HG02884 (cell line): ENCODE results near the gene CSMD2.

Experiments
- ATAC-seq: cut with Tn5 transposase; IDR thresholded peaks from one replicate; pipeline ENCODE4 v1.9.1; 2021; ENCODE audit warnings: mild to moderate bottlenecking, moderate library complexity; ENCODE audit not compliant: unreplicated experiment

The CSMD2 gene

GRCh38 chr1:33918368-33918767 lies 246.7 kb downstream of the CSMD2 start:
- ATAC-seq: no peak

GRCh38 chr1:33916786-33917185 lies 248.2 kb downstream of the CSMD2 start:
- ATAC-seq: no peak

GRCh38 chr1:33914531-33914930 lies 250.5 kb downstream of the CSMD2 start:
- no peak for ATAC-seq

GRCh38 chr1:33908324-33908956 lies 256.6 kb downstream of the CSMD2 start:
- no peak for ATAC-seq

GRCh38 chr1:33906156-33906555 lies 258.9 kb downstream of the CSMD2 start:
- no peak for ATAC-seq

- no peak for ATAC-seq
Observed at GRCh38 chr1:33905241-33905640, 259.8 kb downstream of the CSMD2 start.

GRCh38 chr1:33903210-33903589 lies 261.8 kb downstream of the CSMD2 start:
- peak; percentile 35 for ATAC-seq

- ATAC-seq: peak; percentile 66
Observed at GRCh38 chr1:33902486-33903209, 262.4 kb downstream of the CSMD2 start.

GRCh38 chr1:33899746-33900145 lies 265.3 kb downstream of the CSMD2 start:
- ATAC-seq: no peak

- ATAC-seq: no peak
Observed at GRCh38 chr1:33898881-33899280, 266.1 kb downstream of the CSMD2 start.

- no peak for ATAC-seq
Observed at GRCh38 chr1:33898406-33898805, 266.6 kb downstream of the CSMD2 start.

GRCh38 chr1:33897092-33897725 lies 267.8 kb downstream of the CSMD2 start:
- no peak for ATAC-seq

GRCh38 chr1:33895976-33896375 lies 269.1 kb downstream of the CSMD2 start:
- no peak for ATAC-seq

- no peak for ATAC-seq
Observed at GRCh38 chr1:33895396-33895795, 269.6 kb downstream of the CSMD2 start.

GRCh38 chr1:33893147-33893830 lies 271.7 kb downstream of the CSMD2 start:
- no peak for ATAC-seq

GRCh38 chr1:33886496-33886895 lies 278.5 kb downstream of the CSMD2 start:
- ATAC-seq: no peak

GRCh38 chr1:33880305-33880704 lies 284.7 kb downstream of the CSMD2 start:
- no peak for ATAC-seq

- no peak for ATAC-seq
Observed at GRCh38 chr1:33878392-33878791, 286.6 kb downstream of the CSMD2 start.

GRCh38 chr1:33876970-33877650 lies 287.9 kb downstream of the CSMD2 start:
- ATAC-seq: no peak

GRCh38 chr1:33875862-33876261 lies 289.2 kb downstream of the CSMD2 start:
- no peak for ATAC-seq

GRCh38 chr1:33874636-33875035 lies 290.4 kb downstream of the CSMD2 start:
- ATAC-seq: no peak
